DMS114 treated with DMSO at 0.1 percent for 48 hours (cell line): ENCODE measurements around the gene E2F8.

Source experiments
- DNase-seq: peaks from one replicate; lab custom pipeline; 2025; ENCODE audit not compliant: unreplicated experiment; lab: John Stamatoyannopoulos, UW

Gene E2F8

DNA sequence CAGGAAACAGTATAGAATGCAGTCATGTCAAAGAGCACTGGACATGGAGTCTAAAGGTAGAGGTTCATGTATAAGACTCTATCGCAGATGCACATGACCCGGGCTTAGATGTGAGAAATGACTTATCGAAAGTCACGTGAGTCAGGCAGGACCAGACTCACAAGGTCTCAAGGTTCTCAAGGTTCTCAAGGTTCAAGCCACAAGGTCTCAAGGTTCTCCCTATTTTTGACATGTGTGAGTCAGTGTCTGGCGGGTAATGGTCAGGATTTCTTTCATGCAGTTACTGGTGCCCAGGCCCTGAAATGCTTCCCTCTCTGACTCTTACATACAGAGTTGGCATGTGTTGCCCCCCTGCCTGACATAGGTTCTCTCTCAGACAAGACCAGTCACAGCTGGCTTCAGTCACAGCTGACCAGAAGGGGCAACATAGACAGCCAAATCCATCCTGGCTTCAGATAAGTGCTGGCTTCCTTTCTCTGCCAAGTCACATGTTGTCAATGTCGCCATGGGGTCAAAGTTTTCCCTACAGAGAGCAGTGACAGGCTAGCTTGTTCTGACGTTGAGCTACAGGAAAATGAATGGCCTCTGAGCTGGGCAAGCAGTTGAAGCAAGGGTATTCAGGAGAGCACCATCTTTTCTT, 49.1 kb downstream of the E2F8 start:
- DNase-seq = no peak

DNA sequence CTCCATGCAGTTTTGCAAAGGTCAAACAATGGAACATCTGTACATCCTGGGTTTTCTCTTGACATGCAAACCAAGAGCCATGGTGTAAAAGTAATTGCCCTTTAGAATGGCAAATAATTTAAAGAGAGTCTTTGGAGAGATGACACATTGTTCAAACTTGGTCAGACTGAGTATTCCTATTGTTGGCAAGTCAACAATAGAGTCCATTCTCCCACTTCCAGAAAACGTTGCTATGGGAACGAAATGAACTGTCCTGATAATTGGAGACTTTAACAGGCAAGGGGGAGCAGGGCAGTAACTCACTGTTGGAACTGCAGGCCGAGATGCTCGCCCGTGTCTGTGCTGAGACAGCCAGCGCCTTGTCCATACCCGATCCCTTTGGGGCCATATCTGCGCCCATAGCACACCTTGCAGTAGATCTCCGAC, 52.9 kb downstream of the E2F8 start:
- DNase-seq = no peak

DNA sequence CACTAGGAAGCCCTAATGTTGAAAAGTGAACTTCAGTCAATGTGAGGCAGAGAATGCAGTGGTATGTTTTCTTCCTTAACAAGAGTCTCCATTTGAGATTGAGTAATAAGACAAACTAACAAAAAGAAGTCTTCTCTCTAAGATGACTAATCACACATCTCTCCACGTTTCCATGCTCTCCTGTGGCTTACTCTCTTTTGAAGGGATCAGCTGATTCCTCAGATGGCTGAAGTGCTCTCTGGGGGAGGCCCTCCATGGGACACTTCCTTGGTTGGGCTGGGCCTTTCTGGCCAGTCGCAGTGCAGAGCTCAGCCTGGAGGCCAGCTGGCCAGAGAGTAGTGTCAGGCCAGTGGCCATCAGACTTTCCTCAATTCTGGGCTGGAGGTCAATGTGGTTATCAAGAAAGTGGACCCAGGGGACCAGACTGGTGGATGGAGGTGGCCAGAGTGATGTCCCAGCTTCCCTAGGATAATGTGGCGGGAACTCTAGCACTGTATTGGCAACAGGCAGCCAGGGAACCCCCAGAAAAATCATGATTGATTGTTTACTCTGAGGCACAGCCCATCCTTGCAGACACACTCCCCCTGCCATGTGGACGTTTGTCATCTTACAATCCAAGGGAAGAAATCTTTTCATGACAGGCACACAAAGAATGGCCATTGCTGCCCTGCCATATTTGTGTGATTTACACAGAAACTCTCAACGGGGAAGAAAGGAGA, 53.5 kb downstream of the E2F8 start:
- DNase-seq = no peak

DNA sequence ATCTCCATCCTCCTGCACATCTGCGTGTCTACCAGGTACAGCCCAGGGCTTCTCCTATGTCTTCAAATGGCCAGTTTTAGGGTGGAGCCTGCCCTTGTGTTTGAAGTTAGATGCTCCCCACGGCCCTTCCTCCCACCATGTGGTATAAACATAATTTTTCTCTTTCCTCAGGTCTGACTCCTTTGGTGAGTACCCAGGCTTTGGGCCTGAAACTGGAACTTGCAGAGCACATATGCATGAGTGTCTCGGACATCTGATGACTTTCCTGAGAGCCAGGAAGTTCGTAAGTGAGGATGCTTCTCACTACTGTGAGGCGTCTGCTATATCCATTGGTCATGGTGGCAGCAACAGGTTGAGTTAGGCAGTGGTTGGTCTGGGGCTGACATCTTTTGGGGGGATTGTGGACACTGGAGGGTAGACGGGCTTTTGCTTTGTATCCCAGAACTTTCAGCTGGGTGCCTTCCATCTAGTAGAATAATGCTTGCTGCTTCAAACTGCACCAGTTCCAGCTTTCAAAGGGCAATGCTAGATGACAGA, 55.2 kb downstream of the E2F8 start:
- no peak for DNase-seq

DNA sequence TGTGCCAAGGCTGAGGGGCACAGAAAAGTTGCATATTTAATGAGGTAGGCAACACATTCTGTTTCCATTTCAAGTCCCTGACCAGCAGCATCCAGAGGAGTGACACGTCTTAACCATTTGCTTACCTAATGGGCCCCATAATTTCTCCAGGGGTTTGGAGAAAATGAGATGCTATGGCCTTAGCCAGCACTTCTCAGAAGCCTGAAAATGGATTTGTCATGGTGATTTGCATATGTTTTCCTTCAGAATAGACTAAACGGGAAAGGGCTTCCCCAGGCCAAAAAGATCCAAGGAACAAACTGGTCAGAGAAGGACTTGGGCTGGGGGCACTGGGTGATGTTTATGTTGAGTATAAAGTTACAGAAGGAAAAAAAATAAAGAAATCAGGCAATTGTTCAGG, 55.7 kb downstream of the E2F8 start:
- no peak for DNase-seq

DNA sequence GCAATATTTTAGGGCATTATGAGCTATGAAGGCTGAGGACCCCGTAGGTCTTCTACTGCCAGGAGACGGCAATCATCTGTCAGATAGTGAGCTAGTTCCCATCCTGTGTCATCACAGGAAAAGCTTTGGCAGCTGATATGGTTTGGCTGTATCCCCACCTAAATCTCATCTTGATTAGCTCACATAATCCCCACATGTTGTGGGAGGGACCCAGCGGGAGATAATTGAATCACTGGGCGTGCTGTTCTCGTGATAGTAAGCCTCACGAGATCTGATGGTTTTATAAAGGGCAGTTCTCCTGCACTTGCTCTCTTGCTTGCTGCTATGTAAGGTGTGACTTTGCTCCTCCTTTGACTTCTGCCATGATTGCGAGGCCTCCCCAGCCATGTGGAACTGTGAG, 57.1 kb downstream of the E2F8 start:
- no peak for DNase-seq

DNA sequence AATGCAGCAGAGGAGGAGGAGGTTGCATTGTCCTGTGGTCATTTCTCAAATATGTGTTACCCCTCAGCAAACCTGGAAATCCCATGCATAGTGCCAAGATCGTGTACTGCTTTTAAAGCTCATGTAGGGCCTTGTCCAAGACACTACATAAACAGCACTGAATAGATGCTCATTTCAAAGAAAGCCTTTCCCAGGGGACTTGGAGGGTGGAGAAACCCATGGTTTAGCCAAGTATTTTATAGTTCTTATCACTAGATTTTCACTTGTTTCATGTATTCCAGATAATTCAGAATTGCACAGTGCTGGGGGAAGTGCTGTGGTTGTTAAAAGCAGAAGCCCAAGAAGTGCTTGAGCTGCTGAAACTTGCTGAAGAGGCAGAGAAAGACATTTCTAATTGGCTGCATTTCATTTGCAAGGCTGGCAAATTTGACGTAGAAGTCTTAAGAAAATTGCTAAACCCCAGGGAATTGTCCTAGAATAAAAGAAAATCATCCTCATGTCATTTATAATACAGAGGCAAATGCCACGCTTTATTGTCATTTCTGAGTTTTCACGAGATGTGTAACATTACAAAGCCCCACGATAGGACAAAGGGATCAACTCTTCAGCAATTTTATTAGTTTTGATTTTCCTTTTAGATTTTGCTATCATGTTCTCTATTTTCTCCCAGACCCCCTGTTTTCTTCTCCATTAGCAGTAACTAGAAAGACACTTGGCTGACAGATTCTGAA, 59.0 kb downstream of the E2F8 start:
- no peak for DNase-seq

DNA sequence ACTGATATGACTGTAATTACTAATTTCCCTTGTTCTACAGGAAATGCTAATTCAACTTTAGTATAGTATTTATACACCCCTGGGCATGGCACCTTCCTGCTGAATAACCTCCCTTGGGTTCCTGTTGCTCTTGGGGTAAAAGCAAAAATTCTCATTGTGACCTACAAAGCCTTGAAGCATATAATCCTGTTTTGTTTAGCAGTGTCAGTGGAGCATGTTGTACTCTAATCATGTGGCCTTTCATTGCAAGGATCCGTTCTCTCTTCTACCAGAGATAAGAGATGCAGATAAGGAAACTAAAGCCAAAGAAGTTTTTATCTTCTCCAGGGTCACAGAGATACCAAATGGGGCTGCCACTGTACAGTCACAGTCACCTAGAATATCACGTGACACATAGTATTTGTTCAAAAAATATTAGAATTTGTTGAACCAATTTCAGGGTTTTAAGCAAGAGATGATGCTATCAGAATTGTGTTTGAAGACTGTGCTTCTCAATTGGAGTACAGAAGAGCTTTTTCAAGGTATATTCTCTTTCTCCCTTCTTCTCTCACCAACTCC, 64.0 kb downstream of the E2F8 start:
- DNase-seq = no peak
